Measurements from ENCODE around the gene ZC3H10.

ZC3H10 gene

GRCh38 chr12:56152132-56152755 is 34.2 kb downstream of the ZC3H10 start, which contains the start of gene MYL6B:
Gene MYL6B (plus strand): TSS chr12:56152587. CDS start chr12:56153919, 1,332 bp downstream.
- no peak for TF ChIP-seq GATA3 (IDR thresholded peaks at IDR 0.05; ENCODE audit: low read depth, low read length)
- TF ChIP-seq GATA2 (IDR thresholded peaks at IDR 0.05; ENCODE audit: low read depth, low read length), result no peak

- TF ChIP-seq GATA3 (IDR thresholded peaks at IDR 0.05; ENCODE audit: low read depth, low read length) (no peak), GATA2 (IDR thresholded peaks at IDR 0.05; ENCODE audit: low read depth, low read length) (no peak)
These were observed 35.0 kb downstream of the ZC3H10 start for GRCh38 chr12:56152756-56153677.

GRCh38 chr12:56153678-56154065 is 35.6 kb downstream of the ZC3H10 start:
- TF ChIP-seq GATA2 (IDR thresholded peaks at IDR 0.05; ENCODE audit: low read depth, low read length) (no peak), GATA3 (IDR thresholded peaks at IDR 0.05; ENCODE audit: low read depth, low read length) (no peak)

- TF ChIP-seq GATA2 (IDR thresholded peaks at IDR 0.05; ENCODE audit: low read depth, low read length) (no peak), GATA3 (IDR thresholded peaks at IDR 0.05; ENCODE audit: low read depth, low read length) (no peak)
These were observed 36.2 kb downstream of the ZC3H10 start for GRCh38 chr12:56154246-56154771.

GRCh38 chr12:56154818-56155217 is 36.8 kb downstream of the ZC3H10 start:
- TF ChIP-seq GATA3 (IDR thresholded peaks at IDR 0.05; ENCODE audit: low read depth, low read length), result no peak
- TF ChIP-seq GATA2 (IDR thresholded peaks at IDR 0.05; ENCODE audit: low read depth, low read length), result no peak

GRCh38 chr12:56155256-56155845 is 37.3 kb downstream of the ZC3H10 start:
- no peak for TF ChIP-seq GATA3 (IDR thresholded peaks at IDR 0.05; ENCODE audit: low read depth, low read length)
- TF ChIP-seq GATA2 (IDR thresholded peaks at IDR 0.05; ENCODE audit: low read depth, low read length), result no peak

- no peak for TF ChIP-seq GATA3 (IDR thresholded peaks at IDR 0.05; ENCODE audit: low read depth, low read length)
- TF ChIP-seq GATA2 (IDR thresholded peaks at IDR 0.05; ENCODE audit: low read depth, low read length), result no peak
These were observed 39.3 kb downstream of the ZC3H10 start for GRCh38 chr12:56157201-56158028.

- TF ChIP-seq GATA2 (IDR thresholded peaks at IDR 0.05; ENCODE audit: low read depth, low read length), result 0 out of 2 replicates have a peak, but pooled peaks have one; percentile 18
- TF ChIP-seq GATA3 (IDR thresholded peaks at IDR 0.05; ENCODE audit: low read depth, low read length), result no peak
These were observed 40.2 kb downstream of the ZC3H10 start, which contains the start of gene MYL6 for GRCh38 chr12:56158029-56158925. Gene MYL6 (plus strand): TSS chr12:56158359. CDS start chr12:56158402, 43 bp downstream.

- TF ChIP-seq GATA2 (IDR thresholded peaks at IDR 0.05; ENCODE audit: low read depth, low read length), result no peak
- TF ChIP-seq GATA3 (IDR thresholded peaks at IDR 0.05; ENCODE audit: low read depth, low read length), result no peak
These were observed 40.9 kb downstream of the ZC3H10 start for GRCh38 chr12:56158926-56159461.

- TF ChIP-seq GATA2 (IDR thresholded peaks at IDR 0.05; ENCODE audit: low read depth, low read length) (no peak), GATA3 (IDR thresholded peaks at IDR 0.05; ENCODE audit: low read depth, low read length) (no peak)
These were observed 41.6 kb downstream of the ZC3H10 start for GRCh38 chr12:56159482-56160192.

GRCh38 chr12:56160193-56160763 is 42.2 kb downstream of the ZC3H10 start:
- no peak for TF ChIP-seq GATA2 (IDR thresholded peaks at IDR 0.05; ENCODE audit: low read depth, low read length)
- no peak for TF ChIP-seq GATA3 (IDR thresholded peaks at IDR 0.05; ENCODE audit: low read depth, low read length)
